ENCODE results near the gene TSPEAR.

Gene TSPEAR

DNA sequence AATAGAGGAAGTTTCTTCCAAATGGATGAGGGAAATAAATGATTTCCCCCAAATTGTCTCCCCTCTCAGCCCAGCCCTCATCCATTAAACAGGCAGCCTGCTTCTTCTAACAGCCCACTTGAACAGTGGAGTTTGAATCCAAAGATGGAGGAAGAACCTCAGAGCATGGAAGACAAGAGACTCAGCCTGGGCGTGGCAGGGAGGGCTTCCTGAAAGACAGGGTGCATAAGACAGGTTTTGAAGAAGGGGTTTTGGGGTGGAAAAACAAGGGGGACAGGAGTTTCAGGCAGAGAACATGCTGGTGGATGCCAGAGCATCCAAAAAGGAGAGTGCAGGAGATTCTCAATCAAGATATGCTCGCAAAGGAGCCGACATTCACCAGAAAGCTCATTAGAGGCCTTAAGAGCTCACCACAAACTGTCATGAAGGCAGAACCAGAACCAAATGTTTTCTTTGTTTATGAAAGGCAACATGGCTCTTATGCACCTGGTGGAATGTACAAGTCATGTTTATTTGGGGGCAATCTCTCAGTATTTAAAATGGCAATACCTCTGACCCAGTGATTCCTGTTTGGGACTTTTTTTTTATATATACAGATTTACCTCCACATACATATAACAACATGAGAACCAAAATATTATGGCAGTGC, 26.5 kb upstream of the TSPEAR start:
- Histone ChIP-seq H3K4me1 (ENCODE audit: insufficient read depth, low read length, severe bottlenecking) (no peaks in the 10 kb centered on the region), H3K36me3 (ENCODE audit: insufficient read depth, low read length) (no peaks in the 10 kb centered on the region), H3K4me3 (ENCODE audit: low read depth, low read length, poor library complexity, severe bottlenecking) (no peak overlapping the region), H3K9ac (ENCODE audit: low read length) (no peak overlapping the region), H3K9me2 (ENCODE audit: low read depth, low read length) (no peaks in the 10 kb centered on the region), H3K27ac (ENCODE audit: low read depth, low read length, poor library complexity, severe bottlenecking) (no peak overlapping the region), H3K79me2 (ENCODE audit: insufficient read depth, low read length) (no peaks in the 10 kb centered on the region), H2AFZ (ENCODE audit: low read length) (no peak overlapping the region), H3K4me2 (ENCODE audit: low read length) (no peak overlapping the region), H3F3A (ENCODE audit: insufficient read depth, low read length) (no peaks in the 10 kb centered on the region), H3K9me3 (ENCODE audit: low read length) (no peaks in the 10 kb centered on the region), H3K27me3 (ENCODE audit: insufficient read depth, low read length) (peaks cover 6% of the 10 kb centered on the region; the same call in 1 of the 2 replicates), H4K20me1 (ENCODE audit: insufficient read depth, low read length) (no peaks in the 10 kb centered on the region)
- TF ChIP-seq EZH2 (IDR thresholded peaks at IDR 0.05; ENCODE audit: borderline replicate concordance, low read length): no peak
- TF ChIP-seq, protein P1, sequence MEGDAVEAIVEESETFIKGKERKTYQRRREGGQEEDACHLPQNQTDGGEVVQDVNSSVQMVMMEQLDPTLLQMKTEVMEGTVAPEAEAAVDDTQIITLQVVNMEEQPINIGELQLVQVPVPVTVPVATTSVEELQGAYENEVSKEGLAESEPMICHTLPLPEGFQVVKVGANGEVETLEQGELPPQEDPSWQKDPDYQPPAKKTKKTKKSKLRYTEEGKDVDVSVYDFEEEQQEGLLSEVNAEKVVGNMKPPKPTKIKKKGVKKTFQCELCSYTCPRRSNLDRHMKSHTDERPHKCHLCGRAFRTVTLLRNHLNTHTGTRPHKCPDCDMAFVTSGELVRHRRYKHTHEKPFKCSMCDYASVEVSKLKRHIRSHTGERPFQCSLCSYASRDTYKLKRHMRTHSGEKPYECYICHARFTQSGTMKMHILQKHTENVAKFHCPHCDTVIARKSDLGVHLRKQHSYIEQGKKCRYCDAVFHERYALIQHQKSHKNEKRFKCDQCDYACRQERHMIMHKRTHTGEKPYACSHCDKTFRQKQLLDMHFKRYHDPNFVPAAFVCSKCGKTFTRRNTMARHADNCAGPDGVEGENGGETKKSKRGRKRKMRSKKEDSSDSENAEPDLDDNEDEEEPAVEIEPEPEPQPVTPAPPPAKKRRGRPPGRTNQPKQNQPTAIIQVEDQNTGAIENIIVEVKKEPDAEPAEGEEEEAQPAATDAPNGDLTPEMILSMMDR (IDR thresholded peaks at IDR 0.05; ENCODE audit: low read length): no peak

DNA sequence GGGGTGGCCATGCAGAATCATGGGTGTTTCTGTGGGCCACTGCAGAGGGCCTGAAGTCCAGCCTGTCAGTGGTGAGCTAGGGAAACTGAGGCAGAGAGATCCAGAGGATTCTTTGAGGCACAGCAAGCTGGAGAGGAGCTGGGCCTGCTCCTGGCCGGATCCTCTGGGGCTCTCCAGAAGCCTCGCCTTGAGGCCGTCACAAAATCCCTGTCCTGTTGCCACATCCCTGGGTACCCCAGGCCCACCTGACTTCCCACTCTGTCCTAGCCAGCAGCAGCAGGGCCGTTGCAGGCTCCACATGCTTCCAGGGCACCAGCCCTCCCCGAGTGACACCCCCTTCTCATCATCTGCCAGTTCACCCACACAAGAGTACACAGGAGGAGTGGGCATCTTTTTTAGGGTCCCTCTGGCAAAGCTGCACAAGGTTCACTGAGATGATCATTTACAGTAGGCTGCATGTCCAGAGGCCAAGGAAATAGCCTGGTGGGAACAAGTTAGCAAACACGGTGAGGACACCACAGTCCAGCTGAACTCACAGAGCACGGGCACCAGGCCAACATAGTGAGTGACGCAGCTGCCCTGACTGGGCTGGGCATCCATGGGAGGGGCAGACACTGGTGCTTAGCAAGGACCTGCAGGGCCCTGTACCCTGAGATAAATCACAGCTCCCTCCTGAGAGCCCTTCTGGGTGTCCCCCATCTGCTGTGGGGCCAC, 25.1 kb upstream of the TSPEAR start:
- H2AFZ ChIP-seq (ENCODE audit: low read length): no peak overlapping the region
- no peaks in the 10 kb centered on the region for H3K36me3 ChIP-seq (ENCODE audit: insufficient read depth, low read length)
- no peak overlapping the region for H3K9ac ChIP-seq (ENCODE audit: low read length)
- no peak overlapping the region for H3K4me2 ChIP-seq (ENCODE audit: low read length)
- H3K27ac ChIP-seq (ENCODE audit: low read depth, low read length, poor library complexity, severe bottlenecking): no peak overlapping the region
- H3K9me2 ChIP-seq (ENCODE audit: low read depth, low read length): no peaks in the 10 kb centered on the region
- no peaks in the 10 kb centered on the region for H3K9me3 ChIP-seq (ENCODE audit: low read length)
- peaks cover 6% of the 10 kb centered on the region; the same call in 1 of the 2 replicates for H3K27me3 ChIP-seq (ENCODE audit: insufficient read depth, low read length)
- H3K79me2 ChIP-seq (ENCODE audit: insufficient read depth, low read length): no peaks in the 10 kb centered on the region
- no peak for TF ChIP-seq EZH2 (IDR thresholded peaks at IDR 0.05; ENCODE audit: borderline replicate concordance, low read length)
- TF ChIP-seq, protein P1 (IDR thresholded peaks at IDR 0.05; ENCODE audit: low read length): no peak
- no peaks in the 10 kb centered on the region for H4K20me1 ChIP-seq (ENCODE audit: insufficient read depth, low read length)
- H3K4me1 ChIP-seq (ENCODE audit: insufficient read depth, low read length, severe bottlenecking): no peaks in the 10 kb centered on the region
- H3F3A ChIP-seq (ENCODE audit: insufficient read depth, low read length): no peaks in the 10 kb centered on the region
- H3K4me3 ChIP-seq (ENCODE audit: low read depth, low read length, poor library complexity, severe bottlenecking): no peak overlapping the region

DNA sequence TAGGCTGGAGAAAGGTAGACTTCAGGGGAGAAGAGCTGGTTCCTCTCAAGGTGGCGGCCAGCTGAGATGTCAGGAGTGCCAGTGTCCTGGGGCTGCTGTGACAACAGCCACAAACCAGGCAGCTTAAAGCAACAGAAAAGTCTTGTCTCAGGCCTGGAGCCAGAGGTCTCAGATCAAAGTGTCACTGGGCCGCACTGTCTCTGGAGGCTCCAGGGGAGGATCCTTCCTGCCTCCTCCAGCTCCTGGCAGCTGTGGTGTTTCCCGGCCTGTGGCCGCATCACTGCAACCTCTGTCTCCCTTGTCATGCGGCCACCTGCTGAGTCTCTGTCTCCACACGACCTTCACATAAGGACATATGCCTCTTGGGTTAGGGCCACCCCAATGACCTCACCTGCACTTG, 24.4 kb upstream of the TSPEAR start:
- TF ChIP-seq, protein P1 (IDR thresholded peaks at IDR 0.05; ENCODE audit: low read length): no peak
- no peak for TF ChIP-seq EZH2 (IDR thresholded peaks at IDR 0.05; ENCODE audit: borderline replicate concordance, low read length)
- Histone ChIP-seq H3K9me2 (ENCODE audit: low read depth, low read length) (no peaks in the 10 kb centered on the region), H3F3A (ENCODE audit: insufficient read depth, low read length) (no peaks in the 10 kb centered on the region), H3K27ac (ENCODE audit: low read depth, low read length, poor library complexity, severe bottlenecking) (no peak overlapping the region), H3K4me2 (ENCODE audit: low read length) (no peak overlapping the region), H3K9ac (ENCODE audit: low read length) (no peak overlapping the region), H3K4me3 (ENCODE audit: low read depth, low read length, poor library complexity, severe bottlenecking) (no peak overlapping the region), H3K79me2 (ENCODE audit: insufficient read depth, low read length) (no peaks in the 10 kb centered on the region), H4K20me1 (ENCODE audit: insufficient read depth, low read length) (no peaks in the 10 kb centered on the region), H2AFZ (ENCODE audit: low read length) (no peak overlapping the region), H3K27me3 (ENCODE audit: insufficient read depth, low read length) (peaks cover 6% of the 10 kb centered on the region; the same call in 1 of the 2 replicates), H3K4me1 (ENCODE audit: insufficient read depth, low read length, severe bottlenecking) (no peaks in the 10 kb centered on the region), H3K9me3 (ENCODE audit: low read length) (no peaks in the 10 kb centered on the region), H3K36me3 (ENCODE audit: insufficient read depth, low read length) (no peaks in the 10 kb centered on the region)
